Mesenchymal stem cell (in vitro differentiated cells and primary cell): ENCODE results near the gene MPHOSPH10.
"Not testable (repeated sequence)": the region's sequence is repeated elsewhere in the genome, so short reads cannot be mapped to it uniquely, and the experiment has no call there.

ENCODE experiments used
- DNase-seq: peaks from one replicate; pipeline ENCODE4 v3.0.0-alpha.2; 2013
- H2AFZ ChIP-seq: one replicate; pipeline ENCODE4 v1.6.1; 2013; ENCODE audit warnings: low read depth, mild to moderate bottlenecking, control low read depth, inconsistent platforms, low read length, moderate library complexity
- H2AK5ac ChIP-seq: 2 replicates; pipeline ENCODE4 v1.6.1; 2013; ENCODE audit warnings: low read length, moderate library complexity, mild to moderate bottlenecking, inconsistent platforms; ENCODE audit not compliant: severe bottlenecking
- H2BK120ac ChIP-seq: one replicate; pipeline ENCODE4 v1.6.1; 2013; ENCODE audit warnings: low read depth, mild to moderate bottlenecking, inconsistent platforms, low read length, moderate library complexity
- H2BK12ac ChIP-seq, 2 experiments: one replicate each; pipeline ENCODE4 v1.6.1; 2013; ENCODE audit warnings: inconsistent platforms in 2 of 2, low read length in 2 of 2, mild to moderate bottlenecking in 2 of 2, moderate library complexity in 2 of 2, control low read depth in 1 of 2
- H2BK15ac ChIP-seq: one replicate; pipeline ENCODE4 v1.6.1; 2013; ENCODE audit warnings: mild to moderate bottlenecking, low read depth, inconsistent platforms; ENCODE audit not compliant: poor library complexity, severe bottlenecking
- H2BK5ac ChIP-seq: 2 replicates; pipeline ENCODE4 v1.6.1; 2013; ENCODE audit warnings: low read depth, mild to moderate bottlenecking, low read length, control low read depth, inconsistent platforms; ENCODE audit not compliant: poor library complexity, severe bottlenecking
- H3K14ac ChIP-seq, 2 experiments: one replicate each; pipeline ENCODE4 v1.6.1; 2013; ENCODE audit warnings: inconsistent platforms in 2 of 2, low read length in 2 of 2, control low read depth in 1 of 2, mild to moderate bottlenecking in 1 of 2, moderate library complexity in 1 of 2
- H3K18ac ChIP-seq, 2 experiments: one replicate each; pipeline ENCODE4 v1.6.1; 2013; ENCODE audit warnings: inconsistent platforms in 2 of 2, low read length in 2 of 2, control low read depth in 1 of 2, low read depth in 1 of 2, mild to moderate bottlenecking in 1 of 2
- H3K23ac ChIP-seq, 2 experiments: one replicate each; pipeline ENCODE4 v1.6.1; 2013; ENCODE audit warnings: inconsistent platforms in 2 of 2, low read length in 2 of 2, mild to moderate bottlenecking in 2 of 2, moderate library complexity in 2 of 2, control low read depth in 1 of 2
- H3K27ac ChIP-seq: 2 replicates; pipeline ENCODE4 v1.5.1; 2013; ENCODE audit warnings: mild to moderate bottlenecking, moderate library complexity, low read length, control low read depth, inconsistent platforms; ENCODE audit not compliant: poor library complexity, severe bottlenecking
- H3K27me3 ChIP-seq, 2 experiments: 2 replicates each; pipeline versions ENCODE4 v1.6.1 to v1.7.0; 2013; ENCODE audit warnings: low read length in 2 of 2, mild to moderate bottlenecking in 2 of 2, moderate library complexity in 2 of 2, control low read depth in 1 of 2, inconsistent platforms in 1 of 2; ENCODE audit not compliant: control insufficient read depth in 1 of 2, insufficient read depth in 1 of 2
- H3K36me3 ChIP-seq, 2 experiments: 2 replicates each; pipeline versions ENCODE4 v1.6.1 to v1.7.0; 2013; ENCODE audit warnings: low read length in 2 of 2, control low read depth in 1 of 2, inconsistent platforms in 1 of 2, low read depth in 1 of 2, mild to moderate bottlenecking in 1 of 2; ENCODE audit not compliant: insufficient read depth in 2 of 2, control insufficient read depth in 1 of 2
- H3K4ac ChIP-seq, 2 experiments: one replicate each; pipeline ENCODE4 v1.6.1; 2013; ENCODE audit warnings: inconsistent platforms in 2 of 2, low read length in 2 of 2, mild to moderate bottlenecking in 2 of 2, moderate library complexity in 2 of 2, control low read depth in 1 of 2, low read depth in 1 of 2
- H3K4me1 ChIP-seq: 2 replicates; pipeline ENCODE4 v1.6.1; 2013; ENCODE audit warnings: low read depth, low read length, control low read depth; ENCODE audit not compliant: control insufficient read depth, insufficient read depth
- H3K4me2 ChIP-seq: 2 replicates; pipeline ENCODE4 v1.6.1; 2013; ENCODE audit warnings: low read length, mild to moderate bottlenecking, inconsistent platforms; ENCODE audit not compliant: poor library complexity, severe bottlenecking
- H3K4me3 ChIP-seq, 2 experiments: 2 replicates each; pipeline versions ENCODE4 v1.5.1 to v1.7.0; 2013; ENCODE audit warnings: low read length in 2 of 2, mild to moderate bottlenecking in 2 of 2, control low read depth in 1 of 2, low read depth in 1 of 2; ENCODE audit not compliant: insufficient read depth in 1 of 2
- H3K79me1 ChIP-seq: replicated peaks from 2 replicates; pipeline ENCODE4 v1.6.1; 2013; ENCODE audit warnings: mild to moderate bottlenecking, control low read depth, low read length, inconsistent platforms; ENCODE audit not compliant: poor library complexity, severe bottlenecking
- H3K9ac ChIP-seq: 2 replicates; pipeline ENCODE4 v1.7.0; 2013; ENCODE audit warnings: mild to moderate bottlenecking, low read length, moderate library complexity
- H3K9me3 ChIP-seq: 2 replicates; pipeline ENCODE4 v1.7.0; 2013; ENCODE audit warnings: mild to moderate bottlenecking, low read length; ENCODE audit not compliant: control insufficient read depth
- H4K8ac ChIP-seq: one replicate; pipeline ENCODE4 v1.6.1; 2013; ENCODE audit warnings: inconsistent platforms, mild to moderate bottlenecking, low read length, moderate library complexity
- H4K91ac ChIP-seq: one replicate; pipeline ENCODE4 v1.6.1; 2013; ENCODE audit warnings: mild to moderate bottlenecking, low read length, inconsistent platforms
- WGBS: methylation state at CpG from one replicate; pipeline ENCODE4 v1.1.7; 2013; ENCODE audit warnings: mixed read lengths; 5-methylcytosine and 5-hydroxymethylcytosine counted together

The MPHOSPH10 gene

GRCh38 chr2:71103809-71104208, 26.6 kb upstream of the MPHOSPH10 start:
- no peak overlapping the region for H3K14ac ChIP-seq
- H3K18ac ChIP-seq, result no peak overlapping the region
- no peak overlapping the region for H2BK120ac ChIP-seq
- no peaks in the 10 kb centered on the region for H3K79me1 ChIP-seq
- no peak overlapping the region for H2BK15ac ChIP-seq
- no peak overlapping the region for H2BK12ac ChIP-seq
- H2AK5ac ChIP-seq, result no peak overlapping the region
- no peak overlapping the region for H3K4me3 ChIP-seq
- no peaks in the 10 kb centered on the region for H3K27me3 ChIP-seq
- peaks cover 0 to 7% of the 10 kb centered on the region in 2 experiments for H3K36me3 ChIP-seq
- 92% methylated on average over 4 of the region's 5 CpGs for WGBS
- peak overlapping the region; percentile 52 for H4K91ac ChIP-seq
- no peak for DNase-seq
- no peak overlapping the region for H3K27ac ChIP-seq
- no peak overlapping the region for H4K8ac ChIP-seq
- H3K4me2 ChIP-seq, result no peak overlapping the region
- H3K23ac ChIP-seq, result no peak overlapping the region
- H2AFZ ChIP-seq, result no peak overlapping the region
- H3K9ac ChIP-seq, result no peak overlapping the region
- peaks cover 5% of the 10 kb centered on the region for H3K9me3 ChIP-seq
- no peak overlapping the region for H3K4ac ChIP-seq
- H3K4me1 ChIP-seq, result no peaks in the 10 kb centered on the region
- H2BK5ac ChIP-seq, result no peak overlapping the region

GRCh38 chr2:71106463-71106862, 24.0 kb upstream of the MPHOSPH10 start:
- not testable (repeated sequence) for H3K4me2 ChIP-seq, H4K91ac ChIP-seq, H2BK15ac ChIP-seq, H2AK5ac ChIP-seq, H3K9me3 ChIP-seq, H3K79me1 ChIP-seq, H3K4me1 ChIP-seq, DNase-seq, H2BK120ac ChIP-seq, H3K9ac ChIP-seq, H3K23ac ChIP-seq, H3K4ac ChIP-seq, H4K8ac ChIP-seq, H3K27me3 ChIP-seq, H2BK12ac ChIP-seq, H3K27ac ChIP-seq, H3K18ac ChIP-seq, H3K14ac ChIP-seq, H3K4me3 ChIP-seq, H2AFZ ChIP-seq, H2BK5ac ChIP-seq
- H3K36me3 ChIP-seq, result peaks cover 0 to 27% of the 10 kb centered on the region in 2 experiments
- 93% methylated on average over 5 of the region's 6 CpGs for WGBS

- H3K4me2 ChIP-seq, result no peak overlapping the region
- no peaks in the 10 kb centered on the region for H3K79me1 ChIP-seq
- no peak overlapping the region for H3K4ac ChIP-seq
- H2BK12ac ChIP-seq, result no peak overlapping the region
- H2AK5ac ChIP-seq, result no peak overlapping the region
- no peak overlapping the region for H4K8ac ChIP-seq
- no peak overlapping the region for H3K14ac ChIP-seq
- no peak overlapping the region for H2BK15ac ChIP-seq
- no peak overlapping the region for H3K27ac ChIP-seq
- no peak overlapping the region for H2BK5ac ChIP-seq
- DNase-seq, result no peak
- no peak overlapping the region for H2BK120ac ChIP-seq
- H3K23ac ChIP-seq, result no peak overlapping the region
- H3K18ac ChIP-seq, result no peak overlapping the region
- H3K27me3 ChIP-seq, result no peaks in the 10 kb centered on the region
- peaks cover 5% of the 10 kb centered on the region for H3K9me3 ChIP-seq
- H3K9ac ChIP-seq, result no peak overlapping the region
- no peak overlapping the region for H3K4me3 ChIP-seq
- no peak overlapping the region for H4K91ac ChIP-seq
- no peak overlapping the region for H2AFZ ChIP-seq
- peaks cover 0 to 37% of the 10 kb centered on the region in 2 experiments for H3K36me3 ChIP-seq
- WGBS, result no CpG with 5 or more reads among the region's 2 CpGs
- no peaks in the 10 kb centered on the region for H3K4me1 ChIP-seq
Observed at GRCh38 chr2:71108091-71108490, 22.3 kb upstream of the MPHOSPH10 start.

- H3K9ac ChIP-seq, result no peak overlapping the region
- no peak overlapping the region for H2AK5ac ChIP-seq
- no peak overlapping the region for H3K14ac ChIP-seq
- H3K4me1 ChIP-seq, result no peaks in the 10 kb centered on the region
- WGBS, result 95% methylated on average over 1 of the region's 1 CpG
- no peak overlapping the region for H4K91ac ChIP-seq
- H3K9me3 ChIP-seq, result no peaks in the 10 kb centered on the region
- no peak overlapping the region for H3K18ac ChIP-seq
- no peak overlapping the region for H3K4me2 ChIP-seq
- no peaks in the 10 kb centered on the region for H3K27me3 ChIP-seq
- no peak overlapping the region for H4K8ac ChIP-seq
- H3K23ac ChIP-seq, result no peak overlapping the region
- DNase-seq, result no peak
- H3K79me1 ChIP-seq, result peaks cover 5% of the 10 kb centered on the region
- no peak overlapping the region for H3K4ac ChIP-seq
- H2BK5ac ChIP-seq, result no peak overlapping the region
- no peak overlapping the region for H2AFZ ChIP-seq
- H2BK12ac ChIP-seq, result no peak overlapping the region
- H3K27ac ChIP-seq, result no peak overlapping the region
- no peak overlapping the region for H2BK15ac ChIP-seq
- no peak overlapping the region for H3K4me3 ChIP-seq
- H2BK120ac ChIP-seq, result no peak overlapping the region
- peaks cover 19 to 75% of the 10 kb centered on the region in 2 experiments for H3K36me3 ChIP-seq
Observed at GRCh38 chr2:71113843-71114242, 16.6 kb upstream of the MPHOSPH10 start.
